Endothelial cell of umbilical vein (primary cell): ENCODE measurements around the gene ST6GALNAC2. TPM values are rescaled to one million over a fixed set of nuclear protein-coding genes. Genes with fewer than 3 reads are reported as not detected.

Experiments
- BruUV-seq: library from RNA; stranded (reverse); fragments of 400-500 nt; replicated peaks from 2 replicates; lab custom pipeline; 2021; lab: Mats Ljungman, UMichigan
- CTCF ChIA-PET: fragments of 300-600, 350-600 bp; sonication (Branson Sonifier 250); formaldehyde crosslinking; loops from one replicate; lab custom pipeline; 2021; ENCODE audit warnings: antibody characterized with exemption, inconsistent platforms; lab: Charles Lee
- POLR2A ChIA-PET: fragments of 300-600, 350-600 bp; sonication (Branson Sonifier 250); formaldehyde crosslinking; loops from one replicate; lab custom pipeline; 2021; ENCODE audit warnings: antibody characterized with exemption, inconsistent platforms; lab: Charles Lee
- DNase-seq: peaks from one replicate; pipeline ENCODE4 v3.0.0-alpha.2; 2011; ENCODE audit warnings: low read depth, low spot score
- FAIRE-seq: peaks from 2 replicates; lab custom pipeline; 2011; peaks lifted over from hg19 to GRCh38; lab: Jason Lieb, UNC
- H2AFZ ChIP-seq: 2 replicates; pipeline ENCODE4 v1.6.0; 2012; ENCODE audit warnings: low read depth, low read length, control low read depth, inconsistent platforms
- H3K27ac ChIP-seq: 2 replicates; pipeline ENCODE4 v1.5.1; 2011; ENCODE audit warnings: low read depth, mild to moderate bottlenecking, control low read depth, low read length, moderate library complexity; ENCODE audit not compliant: insufficient read depth
- H3K27me3 ChIP-seq, 2 experiments: 2 replicates each; pipeline versions ENCODE4 v1.6.0 to v1.6.1; 2011; ENCODE audit warnings: low read length in 2 of 2, mixed read lengths in 1 of 2; ENCODE audit not compliant: control insufficient read depth in 2 of 2, insufficient read depth in 2 of 2
- H3K36me3 ChIP-seq, 2 experiments: 2 replicates in 1 of 2; 3 replicates in 1 of 2; pipeline ENCODE4 v1.5.1; 2011; ENCODE audit warnings: low read length in 2 of 2, mild to moderate bottlenecking in 1 of 2, moderate library complexity in 1 of 2; ENCODE audit not compliant: control insufficient read depth in 2 of 2, insufficient read depth in 2 of 2; ENCODE audit errors: extremely low read depth in 1 of 2
- H3K4me1 ChIP-seq: 3 replicates; pipeline ENCODE4 v1.5.1; 2011; ENCODE audit warnings: mild to moderate bottlenecking, low read length; ENCODE audit not compliant: control insufficient read depth, insufficient read depth; ENCODE audit errors: extremely low read depth
- H3K4me2 ChIP-seq: 2 replicates; pipeline ENCODE4 v1.6.1; 2011; ENCODE audit warnings: low read length, control low read depth, mixed read lengths; ENCODE audit not compliant: insufficient read depth
- H3K4me3 ChIP-seq, 3 experiments: fragments of 200-600 bp in 1 of 3; sonication (generic), shearing (Covaris generic) in 1 of 3; replicated peaks in 1 of 3; 2 replicates each; pipeline ENCODE4 v1.5.1; 2011 to 2016; ENCODE audit warnings: control low read depth in 3 of 3, low read length in 3 of 3, mild to moderate bottlenecking in 2 of 3, inconsistent platforms in 1 of 3, low read depth in 1 of 3, moderate library complexity in 1 of 3; ENCODE audit not compliant: insufficient read depth in 1 of 3
- H3K79me2 ChIP-seq: 2 replicates; pipeline ENCODE4 v1.6.0; 2012; ENCODE audit warnings: low read length, inconsistent platforms; ENCODE audit not compliant: control insufficient read depth, insufficient read depth
- H3K9ac ChIP-seq: replicated peaks from 2 replicates; pipeline ENCODE3; 2011; ENCODE audit warnings: low read length, control low read depth; ENCODE audit not compliant: insufficient read depth; ENCODE audit errors: extremely low read depth
- H3K9me1 ChIP-seq: replicated peaks from 3 replicates; pipeline ENCODE4 v1.6.0; 2011; ENCODE audit warnings: mild to moderate bottlenecking, low read length; ENCODE audit not compliant: control insufficient read depth, insufficient read depth; ENCODE audit errors: extremely low read depth
- H3K9me3 ChIP-seq: replicated peaks from 2 replicates; pipeline ENCODE4 v1.5.1; 2012; ENCODE audit warnings: low read length, inconsistent platforms; ENCODE audit not compliant: control insufficient read depth, insufficient read depth
- H4K20me1 ChIP-seq: replicated peaks from 2 replicates; pipeline ENCODE3; 2011; ENCODE audit warnings: mild to moderate bottlenecking, low read length; ENCODE audit not compliant: control insufficient read depth, insufficient read depth; ENCODE audit errors: extremely low read depth
- CTCF ChIP-seq, 2 donors: IDR thresholded peaks; 1 replicate in 1 of 2; 2 replicates in 1 of 2; pipeline ENCODE4 v1.5.1; 2011; ENCODE audit warnings: low read length in 2 of 2, mild to moderate bottlenecking in 2 of 2, moderate library complexity in 2 of 2, control low read depth in 1 of 2, inconsistent platforms in 1 of 2, low read depth in 1 of 2; ENCODE audit not compliant: insufficient read depth in 1 of 2; ENCODE audit errors: extremely low read depth in 1 of 2
- EZH2 ChIP-seq: IDR thresholded peaks from 2 replicates; pipeline ENCODE4 v1.6.1; 2012; ENCODE audit warnings: borderline replicate concordance, low read depth, mild to moderate bottlenecking, moderate library complexity, low read length, inconsistent platforms; ENCODE audit not compliant: severe bottlenecking
- FOS ChIP-seq: IDR thresholded peaks from 2 replicates; pipeline ENCODE4 v1.6.1; 2011; ENCODE audit warnings: mild to moderate bottlenecking, low read length, moderate library complexity, borderline replicate concordance; ENCODE audit not compliant: insufficient read depth
- GATA2 ChIP-seq: IDR thresholded peaks from 2 replicates; pipeline ENCODE4 v1.7.0; 2011; ENCODE audit warnings: low read depth, mild to moderate bottlenecking, moderate library complexity, mixed read lengths, low read length; ENCODE audit not compliant: insufficient read length, insufficient read depth
- JUN ChIP-seq: IDR thresholded peaks from 2 replicates; pipeline ENCODE4 v1.6.1; 2011; ENCODE audit warnings: borderline replicate concordance, low read depth; ENCODE audit not compliant: insufficient read length, insufficient read depth
- MYC ChIP-seq: IDR thresholded peaks from one replicate; pipeline ENCODE4 v1.6.1; 2011; ENCODE audit warnings: mild to moderate bottlenecking, low read depth, low read length
- POLR2A ChIP-seq: IDR thresholded peaks from 2 replicates; pipeline ENCODE4 v1.6.1; 2012; ENCODE audit warnings: low read depth, mild to moderate bottlenecking, control low read depth, low read length
- POLR2AphosphoS5 ChIP-seq: IDR thresholded peaks from 2 replicates; pipeline ENCODE4 v1.6.1; 2012; ENCODE audit warnings: low read depth, mild to moderate bottlenecking, control low read depth, low read length, moderate library complexity; ENCODE audit not compliant: insufficient read depth
- dilution Hi-C: fragments of 300-500 bp; cut with MboI; formaldehyde crosslinking; loops from one replicate; pipeline ENCODE4 v1.15.0; 2019; ENCODE audit warnings: low sequenced_read_pairs; ENCODE audit not compliant: extremely low pct_ligation_motif_present
- intact Hi-C: fragments of 100-400 bp; cut with micrococcal nuclease; formaldehyde crosslinking; loops from one replicate; pipeline ENCODE4 v1.10.0; 2022
- polyA plus RNA-seq, 4 experiments: library from polyadenylated mRNA; depleted of rRNA in 3 of 4; stranded (reverse) in 3 of 4; unstranded in 1 of 4; fragments of >200 nt; gene quantifications; 2 replicates each; pipeline versions ENCODE4 v1.2.1 to v1.2.3, GENCODE V29; 2011 to 2012; ENCODE audit warnings: missing spikeins in 1 of 4
- total RNA-seq: library from RNA; stranded (reverse); gene quantifications from 2 replicates; pipeline ENCODE4 v1.2.3, GENCODE V29; 2021
- TF ChIP-seq, protein P1 (sequence below): IDR thresholded peaks from 2 replicates; pipeline ENCODE4 v1.6.1; 2011; ENCODE audit not compliant: insufficient read depth, insufficient read length

The ST6GALNAC2 gene
- total and polyA plus RNA-seq, 2 donors (not counting 3 experiments of a cell fraction or from before 2014, with no cell fraction given), result 0.59 to 1.7 TPM

GRCh38 chr17:76573096-76573495 lies 12.6 kb downstream of the ST6GALNAC2 start:
- ChIA-PET CTCF (no interaction called here), POLR2A (no interaction called here)
- H3K9me1 ChIP-seq, result no peaks in the 10 kb centered on the region
- no TSS peak for BruUV-seq
- no peak overlapping the region for H3K4me2 ChIP-seq
- no peaks in the 10 kb centered on the region for H3K9me3 ChIP-seq
- H3K9ac ChIP-seq, result no peak overlapping the region
- intact Hi-C loops (no loop called here), dilution Hi-C loops (no loop called here)
- no peak overlapping the region for H3K4me3 ChIP-seq
- no peak for FAIRE-seq
- TF ChIP-seq POLR2AphosphoS5 (no peak), CTCF (IDR thresholded peaks at IDR 0.05; ENCODE audit: extremely low read depth in 1 of 2, insufficient read depth in 1 of 2, low read depth in 1 of 2, low read length in 2 of 2) (no peak), FOS (no peak), POLR2A (no peak), MYC (no peak), GATA2 (no peak), JUN (no peak), EZH2 (no peak)
- TF ChIP-seq, protein P1, sequence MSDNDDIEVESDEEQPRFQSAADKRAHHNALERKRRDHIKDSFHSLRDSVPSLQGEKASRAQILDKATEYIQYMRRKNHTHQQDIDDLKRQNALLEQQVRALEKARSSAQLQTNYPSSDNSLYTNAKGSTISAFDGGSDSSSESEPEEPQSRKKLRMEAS, result no peak
- no peaks in the 10 kb centered on the region for H3K27me3 ChIP-seq
- H3K36me3 ChIP-seq, result no peaks in the 10 kb centered on the region
- no peaks in the 10 kb centered on the region for H4K20me1 ChIP-seq
- H2AFZ ChIP-seq, result no peak overlapping the region
- DNase-seq, result no peak
- no peaks in the 10 kb centered on the region for H3K79me2 ChIP-seq
- no peaks in the 10 kb centered on the region for H3K4me1 ChIP-seq
- no peak overlapping the region for H3K27ac ChIP-seq
